Neural cell (in vitro differentiated cells): ENCODE data around the gene GUCD1. TPM values are rescaled to one million over a fixed set of nuclear protein-coding genes. Genes with fewer than 3 reads are reported as not detected.
"Not testable (repeated sequence)": the region's sequence is repeated elsewhere in the genome, so short reads cannot be mapped to it uniquely, and the experiment has no call there.

Experiments used
- H2AFZ ChIP-seq: fragments of 200-600, 300-800 bp; sonication (generic), shearing (Covaris generic); 2 replicates; pipeline ENCODE4 v1.6.0; 2014; ENCODE audit warnings: low read depth, mild to moderate bottlenecking, antibody characterized with exemption, low read length, moderate library complexity
- H3F3A ChIP-seq: fragments of 200-600 bp; shearing (Covaris generic); 2 replicates; pipeline ENCODE4 v1.6.1; 2016; ENCODE audit warnings: mild to moderate bottlenecking, moderate library complexity, mixed read lengths, antibody characterized with exemption, low read length; ENCODE audit not compliant: insufficient read depth, poor library complexity, severe bottlenecking
- H3K27ac ChIP-seq: fragments of 200-600, 300-800 bp; sonication (generic), shearing (Covaris generic); 2 replicates; pipeline ENCODE4 v1.5.1; 2014; ENCODE audit warnings: mild to moderate bottlenecking, low read length, moderate library complexity
- H3K27me3 ChIP-seq: fragments of 300-800, 200-600 bp; sonication (generic), shearing (Covaris generic); 2 replicates; pipeline ENCODE4 v1.6.0; 2014; ENCODE audit warnings: mild to moderate bottlenecking, low read depth, low read length, moderate library complexity; ENCODE audit not compliant: insufficient read depth
- H3K36me3 ChIP-seq: fragments of 300-800, 200-600 bp; sonication (generic), shearing (Covaris generic); 2 replicates; pipeline ENCODE4 v1.5.1; 2014; ENCODE audit warnings: mild to moderate bottlenecking, antibody characterized with exemption, low read length, moderate library complexity; ENCODE audit not compliant: insufficient read depth
- H3K4me2 ChIP-seq: fragments of 300-800, 200-600 bp; sonication (generic), shearing (Covaris generic); 2 replicates; pipeline ENCODE4 v1.6.0; 2014; ENCODE audit warnings: mild to moderate bottlenecking, low read length
- H3K4me3 ChIP-seq: fragments of 300-800, 200-600 bp; sonication (generic), shearing (Covaris generic); 2 replicates; pipeline ENCODE4 v1.5.1; 2014; ENCODE audit warnings: mild to moderate bottlenecking, low read length, moderate library complexity
- H3K79me2 ChIP-seq: fragments of 200-600 bp; shearing (Covaris generic); replicated peaks from 2 replicates; pipeline ENCODE4 v1.6.0; 2014; ENCODE audit warnings: mild to moderate bottlenecking, low read length, moderate library complexity; ENCODE audit not compliant: insufficient read depth
- H3K9ac ChIP-seq: fragments of 300-800, 200-600 bp; sonication (generic), shearing (Covaris generic); 2 replicates; pipeline ENCODE4 v1.6.1; 2016; ENCODE audit warnings: mild to moderate bottlenecking, low read length, mixed read lengths
- H3K9me2 ChIP-seq: fragments of 200-600 bp; shearing (Covaris generic); 2 replicates; pipeline ENCODE4 v1.6.1; 2016; ENCODE audit warnings: mild to moderate bottlenecking, low read length, mixed read lengths; ENCODE audit not compliant: insufficient read depth
- H3K9me3 ChIP-seq: fragments of 200-600, 300-800 bp; sonication (generic), shearing (Covaris generic); 2 replicates; pipeline ENCODE4 v1.6.1; 2016; ENCODE audit warnings: mild to moderate bottlenecking, mixed run types, low read length, moderate library complexity, mixed read lengths
- H4K20me1 ChIP-seq: fragments of 200-600 bp; shearing (Covaris generic); 2 replicates; pipeline ENCODE4 v1.6.1; 2016; ENCODE audit warnings: mild to moderate bottlenecking, mixed run types; ENCODE audit not compliant: insufficient read depth
- CTCF ChIP-seq: fragments of 450-650 bp; IDR thresholded peaks from 2 replicates; pipeline ENCODE4 v1.5.1; 2014; ENCODE audit warnings: antibody characterized with exemption, mild to moderate bottlenecking, moderate library complexity; ENCODE audit not compliant: poor library complexity, severe bottlenecking
- EP300 ChIP-seq: fragments of 450-650 bp; conservative IDR thresholded peaks from 2 replicates; pipeline ENCODE4 v1.6.1; 2014; ENCODE audit warnings: antibody characterized with exemption, mild to moderate bottlenecking, moderate library complexity; ENCODE audit not compliant: poor library complexity, severe bottlenecking
- MXI1 ChIP-seq: fragments of 450-650 bp; conservative IDR thresholded peaks from 2 replicates; pipeline ENCODE4 v1.6.1; 2014; ENCODE audit warnings: antibody characterized with exemption, mild to moderate bottlenecking; ENCODE audit not compliant: poor library complexity, severe bottlenecking
- POLR2AphosphoS5 ChIP-seq: IDR thresholded peaks from 2 replicates; pipeline ENCODE4 v1.6.1; 2012
- RAD21 ChIP-seq: fragments of 450-650 bp; conservative IDR thresholded peaks from 2 replicates; pipeline ENCODE4 v1.6.1; 2014; ENCODE audit warnings: antibody characterized with exemption, mild to moderate bottlenecking, moderate library complexity
- REST ChIP-seq: IDR thresholded peaks from 2 replicates; pipeline ENCODE4 v1.6.1; 2012; ENCODE audit warnings: borderline replicate concordance
- SMC3 ChIP-seq: fragments of 450-650 bp; conservative IDR thresholded peaks from 2 replicates; pipeline ENCODE4 v1.6.1; 2014; ENCODE audit warnings: antibody characterized with exemption, mild to moderate bottlenecking, moderate library complexity; ENCODE audit not compliant: poor library complexity
- polyA plus RNA-seq: library from polyadenylated mRNA; depleted of rRNA; stranded (reverse); fragments of >200 nt; gene quantifications from 2 replicates; pipeline ENCODE4 v1.2.3, GENCODE V29; 2014

The GUCD1 gene
- polyA plus RNA-seq, 1 donor from 2014 or later, result 32.6 TPM

DNA sequence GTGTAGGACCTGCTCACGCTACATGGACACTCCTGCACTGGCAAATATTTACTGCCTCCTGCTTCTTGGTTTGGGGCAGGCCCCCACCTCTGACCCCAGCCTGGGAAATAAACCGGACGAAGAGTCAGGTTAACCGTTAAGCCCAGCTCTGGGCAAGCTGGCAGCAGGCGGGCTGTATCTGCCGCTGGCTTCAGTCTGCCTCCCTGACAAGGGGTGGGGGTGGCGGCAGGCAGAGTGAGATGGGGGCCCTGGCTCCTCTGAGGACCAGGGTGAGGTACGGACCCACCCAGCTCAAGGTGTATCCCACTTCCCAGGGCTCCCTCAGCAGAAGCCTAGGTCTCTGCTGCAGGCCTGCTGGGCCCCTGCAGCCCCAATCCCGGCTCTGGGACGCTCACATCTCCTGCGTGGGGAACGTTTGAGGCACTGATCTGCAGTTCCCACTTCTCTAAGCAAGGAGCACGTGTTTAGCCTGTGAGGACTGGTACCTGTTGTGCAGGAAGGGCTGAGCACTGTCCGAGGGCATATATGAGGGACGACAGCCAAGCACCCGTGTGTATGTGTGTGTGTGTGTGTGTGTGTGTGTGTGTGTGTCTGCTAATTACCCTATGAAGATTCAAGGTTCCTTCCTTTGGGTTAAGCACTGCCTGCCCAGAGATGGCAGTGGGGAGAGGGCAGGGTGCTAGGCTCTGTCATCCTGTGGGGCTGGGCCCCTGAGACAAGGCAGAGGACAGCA, 39.1 kb upstream of the GUCD1 start:
- Histone ChIP-seq H3K36me3 (no peaks in the 10 kb centered on the region), H4K20me1 (no peaks in the 10 kb centered on the region), H3K9me3 (no peaks in the 10 kb centered on the region), H3K79me2 (no peaks in the 10 kb centered on the region), H3K9ac (no peak overlapping the region), H3K4me3 (no peak overlapping the region), H3F3A (no peaks in the 10 kb centered on the region), H3K4me2 (no peak overlapping the region), H3K27me3 (no peaks in the 10 kb centered on the region), H2AFZ (no peak overlapping the region), H3K27ac (no peak overlapping the region), H3K9me2 (no peaks in the 10 kb centered on the region)
- TF ChIP-seq RAD21 (no peak), EP300 (no peak), MXI1 (no peak)

GRCh38 chr22:24593559-24593835, 38.6 kb upstream of the GUCD1 start:
- peak overlapping the region; percentile 60 for H2AFZ ChIP-seq
- not testable (repeated sequence) for H3K36me3 ChIP-seq, H3K4me2 ChIP-seq, H3K9me3 ChIP-seq, H3K9me2 ChIP-seq, H3K27ac ChIP-seq, H3F3A ChIP-seq, H3K79me2 ChIP-seq, H4K20me1 ChIP-seq, H3K27me3 ChIP-seq
- peak overlapping the region; percentile 64 for H3K9ac ChIP-seq
- H3K4me3 ChIP-seq, result peak overlapping the region; percentile 57

- Histone ChIP-seq H3K9me3 (no peaks in the 10 kb centered on the region), H3K36me3 (no peaks in the 10 kb centered on the region), H3K9ac (peak within 1 kb of the TSS; percentile 64), H3K9me2 (no peaks in the 10 kb centered on the region), H3K4me3 (peak within 1 kb of the TSS; percentile 64), H2AFZ (peak within 1 kb of the TSS; percentile 60), H3K27ac (no peak within 1 kb of the TSS), H4K20me1 (no peaks in the 10 kb centered on the region), H3K27me3 (no peaks in the 10 kb centered on the region), H3K79me2 (no peaks in the 10 kb centered on the region), H3F3A (no peaks in the 10 kb centered on the region), H3K4me2 (peak within 1 kb of the TSS; percentile 25)
- TF ChIP-seq POLR2AphosphoS5, result peak; percentile 8
- no peak for TF ChIP-seq EP300
Measured at GRCh38 chr22:24592851-24593558, 38.1 kb upstream of the GUCD1 start, which contains the start of gene LRRC75B. TSS of gene LRRC75B (minus strand) at chr22:24593073. CDS start at chr22:24593039, 34 bp downstream.

DNA sequence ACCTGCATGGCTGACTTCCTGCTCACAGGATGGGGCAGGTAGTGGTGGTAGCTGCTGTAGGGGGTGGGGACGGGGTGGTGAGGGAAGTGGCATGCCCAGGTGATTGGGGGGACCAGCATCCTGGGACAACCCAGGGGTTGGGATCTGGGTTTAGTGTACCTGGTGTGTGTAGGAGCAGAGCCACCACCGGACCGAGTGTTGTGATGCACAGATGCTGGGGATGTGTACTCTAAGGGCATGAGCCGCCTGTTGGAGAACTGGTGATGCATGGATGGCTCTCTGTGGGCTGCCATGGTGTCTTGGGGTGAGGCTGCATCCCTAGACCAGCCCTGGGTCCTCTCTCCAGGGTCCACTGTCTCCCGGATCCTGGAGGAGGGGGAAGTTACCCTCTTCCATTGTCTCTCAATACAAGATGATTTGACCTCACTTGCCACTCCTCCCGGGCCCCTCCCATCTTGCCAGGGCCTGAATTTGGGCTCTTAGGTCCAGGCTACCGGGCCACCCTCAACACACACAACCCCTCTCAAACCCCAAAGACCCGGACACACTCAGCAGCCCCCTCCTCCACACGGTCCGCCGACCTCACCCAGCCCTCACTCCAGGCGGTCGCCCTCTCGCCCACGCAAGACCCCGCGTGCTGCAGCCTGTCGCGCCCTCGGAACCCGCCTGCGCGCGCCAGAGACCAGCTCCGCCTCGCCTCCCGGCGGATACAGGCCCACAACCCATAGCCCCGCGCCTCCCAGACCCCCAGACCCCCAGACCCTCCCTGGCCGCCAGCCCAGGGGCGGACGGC, 37.3 kb upstream of the GUCD1 start:
- no peaks in the 10 kb centered on the region for H3F3A ChIP-seq
- TF ChIP-seq CTCF (no peak), EP300 (no peak), POLR2AphosphoS5 (peak; percentile 23), REST (no peak), RAD21 (no peak), SMC3 (no peak)

More for the DNA sequence above, 37.3 kb upstream of the GUCD1 start:
- Histone ChIP-seq H3K4me3 (peak overlapping the region; percentile 64), H3K79me2 (no peaks in the 10 kb centered on the region), H3K4me2 (peak overlapping the region; percentile 25), H2AFZ (peak overlapping the region; percentile 45), H3K9me3 (no peaks in the 10 kb centered on the region), H3K9me2 (no peaks in the 10 kb centered on the region), H3K27ac (no peak overlapping the region), H3K36me3 (no peaks in the 10 kb centered on the region), H3K9ac (peak overlapping the region; percentile 64), H3K27me3 (no peaks in the 10 kb centered on the region), H4K20me1 (no peaks in the 10 kb centered on the region)
